AG09319 (cell line): ENCODE results near the gene NUFIP2.

ENCODE experiments used
- DNase-seq: peaks from one replicate; pipeline ENCODE4 v3.0.0-alpha.2; 2010; ENCODE audit warnings: low read depth; ENCODE audit errors: extremely low read depth
- CTCF ChIP-seq: IDR thresholded peaks from 2 replicates; pipeline ENCODE4 v1.5.1; 2011; ENCODE audit warnings: low read depth, mild to moderate bottlenecking, inconsistent platforms, low read length, moderate library complexity

NUFIP2 gene

GRCh38 chr17:29292071-29292991, 1.6 kb downstream of the NUFIP2 start:
- no peak for DNase-seq
- no peak for TF ChIP-seq CTCF

GRCh38 chr17:29291163-29291752, 2.7 kb downstream of the NUFIP2 start:
- DNase-seq: peak; percentile 40

GRCh38 chr17:29289852-29290251, 4.1 kb downstream of the NUFIP2 start:
- no peak for DNase-seq
- TF ChIP-seq CTCF: no peak

More at GRCh38 chr17:29291163-29291752, 2.7 kb downstream of the NUFIP2 start:
- peak; percentile 59 for TF ChIP-seq CTCF

GRCh38 chr17:29283961-29284360, 10.0 kb downstream of the NUFIP2 start:
- no peak for DNase-seq
- no peak for TF ChIP-seq CTCF

- peak; percentile 41 for TF ChIP-seq CTCF
- DNase-seq: no peak
These were observed 10.5 kb downstream of the NUFIP2 start for GRCh38 chr17:29283496-29283895.

GRCh38 chr17:29279397-29280070, 14.4 kb downstream of the NUFIP2 start:
- DNase-seq: no peak
- no peak for TF ChIP-seq CTCF

GRCh38 chr17:29278692-29279091, 15.3 kb downstream of the NUFIP2 start:
- no peak for TF ChIP-seq CTCF
- DNase-seq: no peak
